HG03521 (cell line): ENCODE measurements around the gene RPS15.
"Not testable (repeated sequence)": the region's sequence is repeated elsewhere in the genome, so short reads cannot be mapped to it uniquely, and the experiment has no call there.

Experiments
- ATAC-seq: cut with Tn5 transposase; IDR thresholded peaks from one replicate; pipeline ENCODE4 v1.9.1; 2021; ENCODE audit warnings: mild to moderate bottlenecking, moderate library complexity; ENCODE audit not compliant: unreplicated experiment

RPS15 gene

DNA sequence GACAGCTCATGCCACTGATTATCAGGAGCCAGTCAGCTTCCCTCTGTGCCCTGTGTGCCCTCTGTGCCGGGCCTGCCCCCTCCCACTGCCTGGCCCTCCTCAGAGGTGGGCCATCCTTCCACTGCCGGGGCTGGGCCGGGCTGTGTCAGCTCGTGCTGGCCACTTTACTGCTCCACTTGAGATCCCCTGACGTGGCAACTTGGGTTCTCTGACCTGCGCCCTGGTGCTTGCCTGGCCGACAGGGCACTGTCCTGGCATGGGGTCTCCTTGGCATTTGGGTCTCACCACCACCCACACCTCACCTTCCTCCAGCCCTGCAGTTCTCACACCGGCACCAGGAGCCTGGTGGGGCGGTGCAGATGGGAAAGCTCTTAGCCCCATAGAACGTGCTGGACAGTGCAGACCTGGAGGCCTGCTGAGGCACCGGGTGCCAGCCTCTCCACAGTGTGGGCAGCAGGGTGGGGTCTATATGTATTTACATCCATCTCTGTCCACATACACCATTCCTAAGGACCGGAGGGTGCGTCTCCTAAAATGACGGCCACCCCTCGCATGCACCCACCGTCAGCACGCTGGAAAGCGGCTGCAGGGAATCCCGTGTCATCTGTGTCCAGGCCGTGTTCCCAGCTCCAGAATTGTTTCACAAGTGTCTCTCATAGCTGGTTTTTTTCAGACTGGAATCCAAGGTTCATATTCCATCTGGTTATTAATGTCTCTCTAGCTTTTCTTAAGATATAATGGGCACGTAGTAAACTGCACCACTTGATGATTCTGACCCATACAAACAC, 19.1 kb upstream of the RPS15 start:
- no peak for ATAC-seq

DNA sequence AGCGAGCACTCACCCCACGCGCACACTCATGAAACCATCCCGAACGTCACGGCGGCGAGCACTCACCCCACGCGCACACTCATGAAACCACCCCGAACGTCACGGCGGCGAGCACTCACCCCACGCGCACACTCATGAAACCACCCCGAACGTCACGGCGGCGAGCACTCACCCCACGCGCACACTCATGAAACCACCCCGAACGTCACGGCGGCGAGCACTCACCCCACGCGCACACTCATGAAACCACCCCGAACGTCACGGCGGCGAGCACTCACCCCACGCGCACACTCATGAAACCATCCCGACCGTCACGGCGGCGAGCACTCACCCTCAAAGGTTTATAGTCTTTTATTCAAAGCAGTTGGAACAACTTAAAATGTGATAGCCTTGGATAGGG, 18.1 kb upstream of the RPS15 start:
- ATAC-seq, result not testable (repeated sequence)

DNA sequence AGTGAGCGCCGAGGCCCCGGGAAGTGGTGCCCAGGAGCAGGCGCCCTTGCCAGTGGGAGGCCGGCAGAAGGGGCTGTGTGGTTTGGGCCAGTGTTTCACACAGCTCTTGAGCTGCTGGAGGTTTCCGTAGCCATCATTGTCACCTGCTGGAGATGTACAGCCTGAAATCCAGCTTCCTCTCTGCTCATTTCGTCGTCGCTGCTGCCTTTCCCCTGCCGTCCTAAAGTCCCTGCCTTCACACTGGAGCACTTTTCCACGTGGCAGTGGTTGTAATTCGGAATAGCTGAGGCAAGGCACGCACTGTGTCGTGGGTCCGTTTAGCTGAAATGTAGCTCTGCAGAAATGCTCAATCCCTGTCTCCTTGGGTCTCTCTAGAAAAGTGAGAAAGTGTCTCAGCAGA, 17.6 kb upstream of the RPS15 start:
- no peak for ATAC-seq

DNA sequence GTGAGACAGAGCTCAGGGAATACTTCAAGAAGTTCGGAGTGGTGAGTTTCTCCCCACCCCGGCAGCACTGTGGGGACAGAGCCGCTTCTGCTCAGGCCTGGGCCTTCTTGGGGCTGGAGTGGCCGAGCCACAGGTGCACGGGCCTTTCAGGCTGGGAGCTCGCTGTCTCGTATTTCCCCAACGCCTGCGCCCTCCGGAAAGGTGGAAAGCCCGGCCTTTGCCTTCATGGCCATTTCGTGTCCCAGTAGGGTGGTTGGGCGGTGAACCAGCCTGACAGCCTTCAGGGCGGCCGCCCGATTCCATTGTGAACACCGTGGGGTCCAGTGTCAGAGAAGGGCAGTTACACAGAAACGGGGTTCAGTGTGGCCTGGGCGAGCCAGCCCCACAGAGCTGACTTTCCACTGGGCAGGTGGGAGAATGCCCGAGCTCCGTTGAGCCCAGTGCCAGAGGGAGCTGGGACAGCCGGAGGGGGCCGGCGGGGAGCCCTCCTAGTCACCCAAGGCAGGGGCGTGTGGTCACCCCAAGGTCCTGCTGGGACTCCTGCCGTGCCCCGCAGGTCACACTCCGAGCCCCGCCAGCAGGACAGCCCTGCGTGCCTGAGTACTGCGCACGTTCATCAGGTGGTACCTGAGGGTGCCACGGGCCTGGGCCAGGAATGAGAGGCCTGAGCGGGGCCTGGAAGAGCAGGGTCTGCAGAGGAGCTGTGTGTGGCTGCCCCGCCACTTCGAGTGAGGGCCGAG, 16.8 kb upstream of the RPS15 start:
- no peak for ATAC-seq

DNA sequence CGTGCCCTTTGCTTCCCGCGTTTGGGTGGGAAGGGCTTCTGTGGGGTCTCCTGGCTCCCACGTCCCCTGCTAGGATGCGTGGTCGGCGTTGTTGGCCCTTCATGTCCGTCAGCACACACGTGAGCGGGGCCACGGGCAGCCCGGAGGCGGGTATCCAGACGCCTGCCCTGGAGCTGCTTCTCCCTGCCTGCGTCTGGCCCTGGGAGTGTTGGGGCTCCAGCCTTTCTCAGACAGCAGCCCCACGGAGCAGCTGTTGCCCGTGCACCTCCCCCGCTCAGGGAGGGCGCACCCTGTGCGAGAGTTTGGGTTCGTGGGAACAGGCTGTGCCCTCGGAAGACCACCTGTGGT, 16.3 kb upstream of the RPS15 start:
- no peak for ATAC-seq

DNA sequence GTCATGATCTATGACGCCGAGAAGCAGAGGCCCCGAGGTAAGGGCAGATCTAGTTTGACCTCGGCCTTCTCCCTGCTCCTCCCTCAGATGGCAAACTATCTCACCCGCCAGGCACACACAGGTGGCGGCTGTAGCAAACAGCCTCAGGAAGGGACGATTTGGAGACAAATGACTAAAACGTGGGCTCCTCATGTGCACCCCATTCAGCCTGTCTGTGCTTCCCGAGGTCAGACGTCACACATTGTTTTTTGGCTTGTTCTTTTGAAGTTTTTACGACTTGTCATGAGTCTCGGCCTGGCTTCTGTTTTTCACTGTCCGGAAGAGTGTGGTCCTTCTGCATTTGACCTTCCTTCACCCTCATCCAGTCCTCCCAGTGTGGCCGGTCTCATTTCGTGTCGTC, 15.8 kb upstream of the RPS15 start:
- no peak for ATAC-seq

DNA sequence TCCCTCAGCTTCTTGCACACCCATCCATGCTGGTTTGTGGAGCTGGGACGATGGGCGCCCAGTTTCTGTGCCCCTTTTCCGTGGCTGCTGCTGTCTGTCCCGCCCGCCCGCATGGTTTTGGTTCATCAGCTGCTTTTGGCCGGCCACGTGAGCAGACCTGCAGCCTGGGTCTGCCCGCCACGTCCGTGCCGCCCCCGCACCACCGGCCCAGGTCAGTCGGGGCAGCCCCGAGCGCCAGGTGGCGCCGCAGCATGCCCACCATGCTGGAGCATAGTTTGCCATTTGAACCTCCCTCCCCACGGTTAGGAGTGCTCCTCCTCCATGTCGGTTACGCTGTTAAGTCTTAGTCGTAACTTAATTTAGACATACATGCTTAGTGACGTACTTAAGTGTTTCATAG, 15.3 kb upstream of the RPS15 start:
- no peak for ATAC-seq

DNA sequence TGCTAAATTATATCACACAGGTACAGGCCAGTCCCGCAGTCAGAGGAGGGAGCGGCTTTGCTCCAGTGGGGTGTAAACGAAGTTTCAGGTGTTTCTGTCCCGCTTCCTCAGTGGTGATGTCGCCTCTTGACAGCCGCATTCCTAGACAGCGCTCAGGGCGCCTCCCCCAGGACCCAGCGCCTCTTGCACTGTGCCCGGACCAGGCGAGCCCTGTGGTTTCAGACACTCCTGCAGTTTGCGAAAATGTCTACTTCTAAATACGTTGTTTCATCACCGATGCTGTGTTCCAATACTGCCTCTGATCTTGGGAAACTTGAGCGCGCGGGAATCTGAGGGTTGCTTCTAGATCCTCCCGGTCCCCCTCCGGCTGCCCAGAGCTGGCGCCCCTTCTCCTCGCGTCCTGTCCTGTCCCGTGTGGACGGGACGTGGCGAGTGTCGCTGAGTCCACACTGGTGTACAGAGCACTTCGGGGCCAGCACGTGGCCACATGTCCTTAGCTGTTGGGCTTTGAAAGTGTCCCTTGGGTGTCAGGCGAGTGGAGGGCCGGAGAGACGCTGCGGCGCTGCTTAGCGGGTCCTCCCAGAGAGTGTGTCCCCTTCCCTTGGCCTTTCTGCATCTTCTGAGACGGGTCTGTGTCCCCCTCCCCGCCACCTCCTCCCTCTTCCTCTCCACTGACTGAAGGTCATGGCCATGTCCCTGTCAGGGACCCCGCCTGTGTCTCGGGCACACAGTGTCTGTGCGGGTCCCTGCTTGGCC, 14.6 kb upstream of the RPS15 start:
- ATAC-seq, result no peak

DNA sequence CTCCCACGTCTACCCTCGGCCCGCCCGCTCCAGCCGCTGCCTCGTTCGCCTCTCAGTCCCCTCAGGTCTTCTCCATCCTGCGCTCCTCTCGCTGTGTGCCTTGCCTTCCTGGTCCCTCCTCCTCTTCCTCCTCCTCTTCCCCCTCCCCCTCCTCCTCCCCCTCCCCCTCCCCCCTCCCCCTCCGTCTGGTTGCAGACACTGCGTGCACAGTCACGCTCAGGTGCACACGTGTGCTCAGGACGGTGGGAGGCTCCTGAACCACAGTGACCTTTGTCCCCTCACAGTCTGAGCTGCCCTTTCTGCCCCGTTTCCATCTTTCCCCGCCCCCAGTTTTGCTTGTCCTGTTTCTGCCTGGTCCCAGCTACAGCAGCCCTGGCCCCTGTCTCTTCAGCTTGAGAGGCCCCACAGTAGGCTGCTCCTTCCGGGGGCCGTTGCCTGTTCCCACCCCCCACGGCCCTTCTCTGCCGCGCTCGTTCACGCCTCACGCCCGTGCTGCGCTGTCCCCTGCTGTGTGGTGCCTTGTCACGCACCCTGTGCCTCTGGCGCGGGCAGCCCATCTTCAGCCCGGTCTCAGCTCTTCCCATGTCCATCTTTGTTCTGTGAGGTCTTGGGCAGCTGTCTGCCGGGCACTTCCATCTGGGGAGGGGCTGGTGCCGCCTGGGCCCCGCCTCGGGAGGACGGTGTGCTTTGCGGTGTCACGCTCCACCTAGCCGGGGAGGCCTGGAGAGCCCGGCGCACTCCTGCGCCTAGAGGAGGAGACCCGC, 13.8 kb upstream of the RPS15 start:
- ATAC-seq, result no peak

DNA sequence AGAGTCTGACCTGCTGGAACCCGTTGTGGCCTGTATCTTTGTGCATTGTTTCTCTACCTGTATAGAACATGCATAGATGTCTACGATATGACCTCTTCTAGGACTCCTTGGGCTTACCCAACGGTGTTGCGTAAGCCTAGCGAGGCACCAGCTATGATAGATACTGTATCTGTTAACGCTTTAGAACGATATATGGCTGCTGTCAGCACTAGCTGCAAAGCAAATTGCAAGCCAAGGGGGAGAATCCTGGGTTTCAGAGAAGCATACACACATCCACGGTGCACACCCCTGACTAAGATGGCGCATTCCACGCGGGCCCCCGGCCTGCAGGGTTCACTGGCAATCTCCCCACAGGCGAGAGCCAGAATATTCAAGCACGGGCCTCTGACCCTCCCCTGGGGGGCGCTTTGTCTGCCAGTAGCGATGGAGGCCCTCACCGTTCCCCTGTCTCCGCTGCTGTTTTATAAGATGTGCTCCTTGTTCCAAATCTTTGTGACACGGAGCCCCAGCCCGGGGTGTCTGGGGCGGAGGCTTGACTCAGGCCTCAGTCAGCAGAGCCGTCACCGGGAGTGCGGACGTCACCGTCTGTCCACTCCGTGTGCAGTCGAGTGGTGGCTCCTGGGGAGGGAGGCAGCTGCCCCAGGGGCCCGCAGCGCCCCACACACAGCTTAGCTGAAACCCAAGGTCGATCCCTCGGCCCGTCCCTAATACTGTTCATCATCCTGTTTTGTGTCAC, 12.9 kb upstream of the RPS15 start:
- ATAC-seq, result no peak

DNA sequence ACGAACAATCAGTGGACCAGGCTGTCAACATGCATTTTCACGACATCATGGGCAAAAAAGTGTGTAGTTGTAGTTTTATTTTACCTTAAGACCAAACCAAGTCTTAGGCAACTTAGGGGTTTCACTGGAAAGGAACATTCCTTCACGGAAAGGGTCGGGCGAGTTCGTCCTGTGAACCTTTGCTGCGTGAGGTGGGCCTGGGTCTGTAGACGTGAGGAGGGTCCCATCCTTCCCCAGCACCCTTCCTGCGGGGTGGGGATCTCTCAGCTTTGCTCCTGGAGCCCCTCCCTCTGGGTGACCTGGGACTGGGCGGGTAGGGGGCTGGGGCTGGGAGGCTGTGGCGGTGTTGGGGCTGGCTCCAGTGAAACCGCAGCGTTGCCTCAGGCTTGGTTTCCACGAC, 12.3 kb upstream of the RPS15 start:
- ATAC-seq, result no peak

DNA sequence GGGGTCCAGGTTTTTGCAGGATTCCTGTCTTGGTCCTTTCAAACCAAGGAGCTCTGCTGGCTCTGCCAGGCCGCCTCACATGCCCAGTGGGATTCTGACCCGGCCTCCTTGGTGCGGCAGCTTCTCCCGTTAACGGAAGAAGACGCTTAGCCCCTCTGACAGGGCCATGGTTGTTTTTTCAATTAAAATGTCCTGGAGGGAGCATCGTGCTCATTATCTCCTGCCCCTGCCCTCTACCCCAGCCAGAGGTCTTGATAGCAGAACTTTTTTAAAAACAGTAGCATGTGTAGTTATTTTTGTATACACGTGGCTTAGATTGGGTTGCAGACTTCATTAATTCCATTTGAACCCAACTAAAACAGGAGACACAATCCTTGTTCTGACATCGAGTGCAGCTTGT, 11.5 kb upstream of the RPS15 start:
- no peak for ATAC-seq

DNA sequence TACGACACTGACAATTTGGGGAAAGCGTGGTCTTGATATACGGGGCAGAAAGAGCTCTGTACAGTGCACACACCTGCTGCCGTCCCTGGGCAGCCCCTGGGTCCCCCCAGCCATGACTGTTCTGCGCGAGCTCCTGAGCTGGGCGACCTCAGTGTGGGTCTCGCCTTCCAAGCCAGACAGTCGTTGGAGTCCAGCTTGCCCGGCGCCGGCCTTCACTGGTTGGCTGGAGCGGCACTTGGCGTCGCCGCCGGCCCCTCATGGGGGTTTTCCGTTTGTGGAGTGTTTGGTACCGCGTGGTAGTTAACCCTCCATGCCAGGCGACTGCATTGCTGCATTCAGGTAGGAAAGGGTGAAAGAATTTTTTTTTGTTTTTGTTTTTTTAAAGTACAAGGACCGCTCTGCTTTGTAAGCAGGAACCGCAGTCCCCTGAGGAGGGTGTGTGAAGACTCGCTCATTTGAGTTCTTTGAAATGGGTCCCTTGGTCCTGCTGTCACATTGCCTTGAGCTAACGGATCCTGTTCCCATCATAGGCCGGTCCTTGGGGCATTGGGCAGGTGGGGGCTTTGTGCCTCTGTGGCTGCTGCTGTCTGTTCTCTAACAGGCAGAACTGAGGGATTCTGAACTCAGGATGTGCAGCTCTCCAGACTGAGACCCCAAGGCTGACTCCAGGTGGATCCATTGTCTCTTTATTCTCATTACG, 10.8 kb upstream of the RPS15 start:
- ATAC-seq, result no peak

DNA sequence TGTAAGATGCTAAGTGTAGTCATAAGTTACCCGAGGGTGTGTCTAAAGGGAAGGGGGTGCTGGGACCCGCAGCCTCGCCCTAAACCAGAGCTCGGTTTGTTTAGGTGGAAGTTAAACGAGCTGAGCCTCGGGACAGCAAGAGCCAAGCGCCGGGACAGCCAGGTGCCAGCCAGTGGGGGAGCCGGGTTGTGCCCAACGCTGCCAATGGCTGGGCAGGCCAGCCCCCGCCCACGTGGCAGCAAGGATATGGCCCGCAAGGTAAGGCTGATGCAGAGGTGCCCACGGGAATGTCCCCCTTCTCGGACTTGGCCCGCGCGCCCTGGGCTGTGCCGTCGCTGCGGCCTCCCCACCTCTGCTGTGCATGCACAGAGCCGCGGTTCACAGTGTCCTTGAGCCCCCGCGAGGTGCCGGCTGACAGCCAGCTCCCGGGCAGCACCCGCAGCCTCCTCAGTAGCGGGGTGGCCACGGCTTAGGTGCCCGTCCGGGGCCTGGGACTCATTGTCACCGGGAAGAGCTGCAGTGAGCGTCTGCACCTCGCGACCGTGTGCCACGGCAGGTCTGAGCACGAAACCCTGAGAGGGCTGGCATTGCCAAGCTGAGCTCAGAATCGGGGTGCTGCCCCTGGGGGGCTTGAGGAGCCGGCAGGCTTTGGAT, 9.3 kb upstream of the RPS15 start:
- ATAC-seq, result no peak

DNA sequence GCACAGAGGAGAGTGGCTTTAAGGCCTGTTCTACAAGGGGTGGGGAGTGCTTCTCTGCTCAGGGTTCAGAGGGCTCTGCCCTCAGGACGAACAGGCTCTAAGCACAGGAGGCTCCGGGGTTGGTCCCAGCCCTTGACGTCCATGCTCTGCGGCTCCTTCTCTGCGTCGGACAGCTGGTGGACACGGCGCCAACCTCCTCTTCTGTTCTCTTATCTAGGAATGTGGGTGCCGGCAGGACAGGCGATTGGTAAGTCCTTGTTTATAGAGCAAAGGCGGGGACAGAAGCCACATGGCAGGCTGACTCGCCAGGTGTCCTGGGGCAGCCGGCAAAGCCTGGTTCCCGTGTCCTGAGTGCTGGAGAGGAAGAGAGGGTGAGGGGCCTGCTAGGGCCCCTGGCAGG, 8.4 kb upstream of the RPS15 start:
- no peak for ATAC-seq

DNA sequence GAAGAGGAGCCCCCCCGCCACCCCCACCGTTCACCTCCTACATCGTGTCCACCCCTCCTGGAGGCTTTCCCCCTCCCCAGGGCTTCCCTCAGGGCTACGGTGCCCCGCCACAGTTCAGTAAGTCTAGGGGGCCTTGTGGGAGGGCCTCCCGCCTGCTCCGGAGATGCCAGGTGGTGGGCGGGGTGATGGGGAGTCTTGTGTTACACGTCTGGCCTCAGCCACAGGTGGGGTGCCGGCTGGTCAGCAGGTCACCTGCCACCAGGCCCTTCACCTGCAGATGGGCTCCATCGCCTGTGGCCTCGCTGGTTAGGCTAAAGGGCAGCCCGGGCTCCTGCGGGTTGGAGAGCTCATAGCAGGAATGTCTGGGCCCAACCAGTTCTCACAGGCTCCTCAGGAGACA, 8.0 kb upstream of the RPS15 start:
- no peak for ATAC-seq

DNA sequence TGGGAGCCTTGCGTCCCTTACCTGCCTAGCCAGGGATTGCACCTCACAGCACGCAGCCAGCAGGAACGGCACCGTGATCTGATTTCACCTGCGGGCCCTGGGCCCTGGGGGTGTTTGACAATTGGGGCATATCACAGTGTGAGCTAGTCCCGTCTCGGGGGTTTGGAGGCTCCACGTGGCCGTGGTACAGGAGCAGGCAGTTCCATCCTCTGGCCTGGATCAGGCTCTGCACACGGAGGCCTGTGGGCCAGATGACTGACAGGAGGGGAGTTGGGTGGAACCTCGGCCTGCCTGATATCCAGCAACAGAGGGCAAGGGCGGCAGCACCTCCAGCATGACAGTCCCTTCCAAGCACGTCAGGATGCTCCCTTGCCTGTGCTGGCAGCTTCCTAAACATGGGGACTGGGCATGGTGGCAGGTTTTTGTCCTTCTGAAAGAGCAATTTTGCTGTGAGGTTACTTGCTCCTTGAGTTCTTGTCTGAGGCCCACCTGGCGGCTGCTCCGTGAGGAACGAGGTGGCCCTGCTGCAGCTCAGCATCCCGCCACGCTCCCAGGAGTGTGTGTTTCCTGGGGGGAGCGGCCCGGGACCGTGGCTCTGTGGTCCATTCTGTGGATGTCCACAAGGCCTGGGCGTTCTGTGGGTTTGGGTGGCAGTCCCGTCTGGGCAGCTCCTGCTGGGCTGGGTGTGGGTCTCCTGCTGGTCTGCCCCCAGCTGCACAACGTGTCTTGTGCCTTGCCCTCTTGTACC, 6.3 kb upstream of the RPS15 start:
- ATAC-seq, result no peak

DNA sequence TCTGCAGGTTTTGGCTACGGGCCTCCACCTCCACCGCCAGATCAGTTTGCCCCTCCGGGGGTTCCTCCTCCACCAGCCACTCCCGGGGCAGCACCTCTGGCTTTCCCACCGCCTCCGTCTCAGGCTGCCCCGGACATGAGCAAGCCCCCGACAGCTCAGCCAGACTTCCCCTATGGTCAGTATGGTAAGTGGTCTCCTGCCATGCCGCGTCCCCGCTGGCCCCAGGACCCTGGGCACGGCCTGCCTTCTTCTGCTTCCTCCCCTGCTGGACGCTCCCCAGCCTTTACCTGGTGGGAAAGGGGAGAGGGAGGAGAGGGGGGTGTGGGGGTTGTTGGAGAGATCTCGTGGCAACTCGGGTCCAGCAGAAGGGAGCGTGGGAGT, 5.7 kb upstream of the RPS15 start:
- ATAC-seq, result no peak
